Measurements from ENCODE around the gene PIK3AP1.

PIK3AP1 gene

GRCh38 chr10:96619796-96620773 is 100.2 kb downstream of the PIK3AP1 start:
- TF ChIP-seq GABPA (IDR thresholded peaks at IDR 0.05; ENCODE audit: low read depth) (no peak), REST (IDR thresholded peaks at IDR 0.05; ENCODE audit: insufficient replicate concordance, low read depth) (no peak), POLR2AphosphoS5 (IDR thresholded peaks at IDR 0.05; ENCODE audit: low read depth) (no peak), SPI1 (IDR thresholded peaks at IDR 0.05; ENCODE audit: borderline replicate concordance, low read depth) (no peak)
- no peak for DNase-seq (ENCODE audit: low read depth in 1 of 2, low spot score in 1 of 2)
- no peak overlapping the region for H3K27ac ChIP-seq (replicated peaks)
- H3K27me3 ChIP-seq (ENCODE audit: insufficient read depth, poor library complexity, severe bottlenecking), result no peaks in the 10 kb centered on the region
- no peak overlapping the region for H3K4me3 ChIP-seq (replicated peaks; ENCODE audit: insufficient read depth, low read length)

- H3K4me3 ChIP-seq (replicated peaks; ENCODE audit: insufficient read depth, low read length), result no peak overlapping the region
- no peak for DNase-seq (ENCODE audit: low read depth in 1 of 2, low spot score in 1 of 2)
- TF ChIP-seq GABPA (IDR thresholded peaks at IDR 0.05; ENCODE audit: low read depth) (no peak), REST (IDR thresholded peaks at IDR 0.05; ENCODE audit: insufficient replicate concordance, low read depth) (no peak), CTCF (IDR thresholded peaks at IDR 0.05; ENCODE audit: insufficient read depth, low read length) (no peak), SPI1 (IDR thresholded peaks at IDR 0.05; ENCODE audit: borderline replicate concordance, low read depth) (no peak), POLR2AphosphoS5 (IDR thresholded peaks at IDR 0.05; ENCODE audit: low read depth) (no peak)
- no peak overlapping the region for H3K27ac ChIP-seq (replicated peaks)
- no peaks in the 10 kb centered on the region for H3K27me3 ChIP-seq (ENCODE audit: insufficient read depth, poor library complexity, severe bottlenecking)
Measured at GRCh38 chr10:96619120-96619519, 101.2 kb downstream of the PIK3AP1 start.

- no peak for DNase-seq (ENCODE audit: low read depth in 1 of 2, low spot score in 1 of 2)
- Histone ChIP-seq H3K4me3 (replicated peaks; ENCODE audit: insufficient read depth, low read length) (no peak overlapping the region), H3K27ac (replicated peaks) (no peak overlapping the region), H3K27me3 (ENCODE audit: insufficient read depth, poor library complexity, severe bottlenecking) (no peaks in the 10 kb centered on the region)
- no peak for TF ChIP-seq GABPA (IDR thresholded peaks at IDR 0.05; ENCODE audit: low read depth)
- TF ChIP-seq POLR2AphosphoS5 (IDR thresholded peaks at IDR 0.05; ENCODE audit: low read depth), result no peak
- no peak for TF ChIP-seq REST (IDR thresholded peaks at IDR 0.05; ENCODE audit: insufficient replicate concordance, low read depth)
- TF ChIP-seq SPI1 (IDR thresholded peaks at IDR 0.05; ENCODE audit: borderline replicate concordance, low read depth), result no peak
- no peak for TF ChIP-seq CTCF (IDR thresholded peaks at IDR 0.05; ENCODE audit: insufficient read depth, low read length)
Measured at GRCh38 chr10:96618653-96619052, 101.7 kb downstream of the PIK3AP1 start.
